Skeletal muscle cell (primary cell): ENCODE data around the gene SACM1L.
A peak's percentile ranks its signal among the peaks of the same experiment; 100 is the strongest.

Experiments
- DNase-seq: peaks from one replicate; pipeline ENCODE4 v3.0.0-alpha.2; 2010; ENCODE audit warnings: low read depth
- H3K4me3 ChIP-seq: 2 replicates; pipeline ENCODE4 v1.5.1; 2011; ENCODE audit warnings: low read depth, mild to moderate bottlenecking, control low read depth, low read length, moderate library complexity

Gene SACM1L

GRCh38 chr3:45759851-45760250 is 70.7 kb downstream of the SACM1L start:
- H3K4me3 ChIP-seq, result no peak overlapping the region
- DNase-seq, result no peak

- peak; percentile 20 for DNase-seq
These were observed 71.9 kb downstream of the SACM1L start for GRCh38 chr3:45760878-45761711.

GRCh38 chr3:45761831-45762230 is 72.6 kb downstream of the SACM1L start:
- no peak overlapping the region for H3K4me3 ChIP-seq
- no peak for DNase-seq

More at GRCh38 chr3:45760878-45761711, 71.9 kb downstream of the SACM1L start:
- H3K4me3 ChIP-seq, result no peak overlapping the region

GRCh38 chr3:45762647-45763302 is 73.6 kb downstream of the SACM1L start:
- H3K4me3 ChIP-seq, result no peak overlapping the region
- no peak for DNase-seq

GRCh38 chr3:45763303-45763675 is 74.1 kb downstream of the SACM1L start:
- no peak for DNase-seq

GRCh38 chr3:45765266-45765851 is 76.2 kb downstream of the SACM1L start:
- H3K4me3 ChIP-seq, result no peak overlapping the region
- DNase-seq, result no peak

More at GRCh38 chr3:45763303-45763675, 74.1 kb downstream of the SACM1L start:
- no peak overlapping the region for H3K4me3 ChIP-seq

GRCh38 chr3:45765958-45766357 is 76.8 kb downstream of the SACM1L start:
- no peak overlapping the region for H3K4me3 ChIP-seq
- no peak for DNase-seq

GRCh38 chr3:45771166-45771775 is 82.1 kb downstream of the SACM1L start:
- no peak overlapping the region for H3K4me3 ChIP-seq
- DNase-seq, result no peak

- no peak for DNase-seq
- no peak overlapping the region for H3K4me3 ChIP-seq
These were observed 82.6 kb downstream of the SACM1L start for GRCh38 chr3:45771831-45772230.

GRCh38 chr3:45772341-45773035 is 83.3 kb downstream of the SACM1L start:
- DNase-seq, result no peak
- no peak overlapping the region for H3K4me3 ChIP-seq

- no peak for DNase-seq
- no peak overlapping the region for H3K4me3 ChIP-seq
These were observed 83.9 kb downstream of the SACM1L start for GRCh38 chr3:45773072-45773471.

- H3K4me3 ChIP-seq, result no peak overlapping the region
- DNase-seq, result no peak
These were observed 84.7 kb downstream of the SACM1L start for GRCh38 chr3:45773714-45774449.

- no peak overlapping the region for H3K4me3 ChIP-seq
- no peak for DNase-seq
These were observed 85.7 kb downstream of the SACM1L start for GRCh38 chr3:45774581-45775521.

- DNase-seq, result no peak
These were observed 86.5 kb downstream of the SACM1L start for GRCh38 chr3:45775571-45776300.

GRCh38 chr3:45776301-45776595 is 87.1 kb downstream of the SACM1L start:
- no peak overlapping the region for H3K4me3 ChIP-seq
- DNase-seq, result no peak

More at GRCh38 chr3:45775571-45776300, 86.5 kb downstream of the SACM1L start:
- H3K4me3 ChIP-seq, result no peak overlapping the region

GRCh38 chr3:45776611-45777010 is 87.4 kb downstream of the SACM1L start:
- no peak for DNase-seq

GRCh38 chr3:45777111-45777745 is 88.0 kb downstream of the SACM1L start:
- H3K4me3 ChIP-seq, result no peak overlapping the region
- DNase-seq, result no peak

More at GRCh38 chr3:45776611-45777010, 87.4 kb downstream of the SACM1L start:
- H3K4me3 ChIP-seq, result no peak overlapping the region
